ENCODE measurements around the gene CTRL.

Gene CTRL

DNA sequence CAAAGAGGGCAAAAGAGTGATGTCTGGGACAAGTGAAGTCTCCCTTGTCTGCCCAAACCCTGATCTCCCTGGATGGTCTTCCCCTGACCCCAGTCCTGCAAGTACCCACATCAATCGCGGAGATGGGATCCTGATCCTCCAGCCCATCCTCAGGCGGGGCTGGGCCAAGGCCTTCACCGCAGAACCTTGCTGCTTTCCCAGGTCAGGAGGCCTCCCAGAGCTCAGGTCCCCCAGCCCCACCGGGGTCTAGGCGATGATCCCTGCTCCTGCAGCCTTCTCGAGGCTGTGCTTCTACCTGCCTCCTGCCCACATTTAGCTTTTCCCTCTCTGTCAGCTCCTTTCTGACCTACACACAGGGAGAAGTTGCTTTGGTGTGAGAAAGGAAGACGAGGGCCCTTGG is 30.5 kb upstream of the CTRL start:
- no peak for DNase-seq

DNA sequence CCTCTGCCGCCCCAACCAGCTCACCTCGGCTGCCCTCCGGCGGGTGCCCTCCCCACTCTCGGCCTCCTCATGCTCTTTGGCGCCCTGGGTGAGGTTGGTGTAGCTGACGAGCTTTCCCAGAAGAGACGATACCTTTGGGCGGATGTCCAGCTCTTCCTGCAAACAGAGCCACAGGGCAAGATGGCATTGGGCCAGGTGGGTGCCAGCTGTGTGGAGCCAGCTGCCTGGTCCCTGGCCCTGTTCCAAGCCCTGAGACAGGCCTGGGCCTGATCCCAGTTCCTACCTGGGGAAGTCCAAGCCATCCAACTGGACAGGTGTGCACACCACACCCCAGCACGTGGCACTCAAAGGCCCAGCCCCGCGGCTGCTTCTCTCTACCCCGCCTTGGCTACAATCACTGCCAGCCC is 29.9 kb upstream of the CTRL start:
- no peak for DNase-seq

DNA sequence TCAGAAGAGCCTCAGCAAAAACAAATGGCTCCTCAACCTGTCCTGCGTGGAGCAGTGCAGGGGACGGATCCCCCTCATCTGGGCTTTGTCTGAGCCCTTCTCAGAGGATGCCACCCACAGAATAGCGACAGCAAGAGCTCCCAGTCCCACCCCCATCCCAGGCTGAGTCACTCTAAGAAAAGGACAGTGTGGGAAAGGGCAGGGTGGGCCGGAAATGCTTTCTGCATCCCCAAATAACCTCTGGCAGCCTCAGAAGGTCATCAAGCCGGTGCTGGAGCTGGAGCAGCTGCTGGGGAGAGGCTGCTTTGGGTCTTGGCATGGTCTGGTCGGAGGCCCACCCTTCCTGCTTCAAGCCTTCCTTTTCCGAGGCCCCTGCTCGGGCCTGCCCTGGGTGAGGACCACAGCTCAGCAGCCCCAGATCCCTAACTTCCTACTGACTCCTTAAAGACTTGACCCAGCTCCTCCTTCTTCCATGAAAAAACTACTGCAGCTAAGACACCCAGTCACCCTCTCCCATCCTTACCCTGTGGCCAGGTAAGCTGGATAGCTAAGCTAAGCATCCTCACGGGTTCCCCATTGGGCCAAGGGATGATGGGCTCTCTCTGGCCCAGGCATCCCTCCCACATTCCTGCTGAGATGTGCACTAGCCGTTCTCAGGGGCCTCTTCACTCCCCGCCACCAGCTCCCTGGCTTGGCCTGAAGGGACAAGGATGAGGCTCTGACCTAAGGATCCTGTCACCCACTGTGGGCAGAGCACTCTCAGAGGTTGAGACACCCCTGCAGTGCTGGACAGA is 28.1 kb upstream of the CTRL start:
- DNase-seq: no peak

DNA sequence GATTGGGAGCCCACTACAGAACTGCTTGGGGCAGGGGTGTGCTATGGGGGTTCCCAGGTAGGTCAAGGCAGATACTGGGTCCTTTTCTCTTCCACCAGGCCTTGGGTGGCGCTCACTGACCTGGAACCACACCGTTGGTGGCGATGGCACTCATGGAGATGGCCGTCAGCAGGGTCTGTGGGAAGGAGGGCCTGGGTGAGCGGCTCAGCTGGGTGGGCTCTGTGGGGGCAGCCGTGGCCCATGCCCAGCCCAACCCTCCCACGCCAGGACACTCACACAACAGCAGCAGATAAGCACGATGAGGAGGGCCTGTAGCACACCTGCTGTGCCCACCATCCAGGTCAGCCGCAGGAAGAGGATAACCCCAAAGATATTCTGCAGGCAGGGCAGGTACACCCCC is 26.0 kb upstream of the CTRL start:
- DNase-seq: no peak

DNA sequence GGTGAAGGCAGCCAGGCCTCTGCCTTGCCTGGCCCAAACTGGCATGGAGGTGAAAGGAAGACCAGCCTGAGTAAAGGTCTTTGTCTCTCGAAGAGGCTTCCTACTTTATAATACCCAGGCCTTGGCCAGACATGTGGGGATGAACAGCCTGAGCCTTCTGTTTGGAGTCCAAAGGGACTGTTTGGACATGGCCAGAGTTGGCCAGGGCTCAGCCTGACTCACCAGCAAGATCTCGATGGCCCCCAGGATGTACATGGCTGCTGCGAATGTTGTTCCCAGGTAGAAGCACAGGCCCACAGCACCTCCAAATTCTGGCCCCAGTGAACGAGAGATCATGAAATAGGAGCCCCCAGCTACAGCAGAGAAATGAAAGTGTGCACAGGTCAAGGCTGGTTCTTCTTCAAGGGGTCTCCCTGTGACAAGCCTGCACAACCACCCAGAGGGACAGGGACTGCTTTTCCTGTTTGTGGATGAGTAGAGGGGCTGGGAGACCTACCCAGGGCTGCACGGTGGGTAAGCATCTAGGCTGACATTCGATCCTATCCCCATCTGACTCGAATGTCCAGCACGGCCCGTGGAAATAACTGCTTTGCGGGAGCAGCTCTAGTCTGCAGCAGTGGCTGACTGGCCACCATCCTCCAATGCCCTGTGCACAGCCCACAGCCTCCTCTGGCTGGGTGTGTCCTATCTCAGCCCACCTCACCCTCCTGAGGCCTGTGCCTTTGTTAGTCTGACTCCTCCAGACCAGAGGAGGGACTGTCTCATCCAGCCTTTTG is 22.9 kb upstream of the CTRL start:
- DNase-seq: no peak

DNA sequence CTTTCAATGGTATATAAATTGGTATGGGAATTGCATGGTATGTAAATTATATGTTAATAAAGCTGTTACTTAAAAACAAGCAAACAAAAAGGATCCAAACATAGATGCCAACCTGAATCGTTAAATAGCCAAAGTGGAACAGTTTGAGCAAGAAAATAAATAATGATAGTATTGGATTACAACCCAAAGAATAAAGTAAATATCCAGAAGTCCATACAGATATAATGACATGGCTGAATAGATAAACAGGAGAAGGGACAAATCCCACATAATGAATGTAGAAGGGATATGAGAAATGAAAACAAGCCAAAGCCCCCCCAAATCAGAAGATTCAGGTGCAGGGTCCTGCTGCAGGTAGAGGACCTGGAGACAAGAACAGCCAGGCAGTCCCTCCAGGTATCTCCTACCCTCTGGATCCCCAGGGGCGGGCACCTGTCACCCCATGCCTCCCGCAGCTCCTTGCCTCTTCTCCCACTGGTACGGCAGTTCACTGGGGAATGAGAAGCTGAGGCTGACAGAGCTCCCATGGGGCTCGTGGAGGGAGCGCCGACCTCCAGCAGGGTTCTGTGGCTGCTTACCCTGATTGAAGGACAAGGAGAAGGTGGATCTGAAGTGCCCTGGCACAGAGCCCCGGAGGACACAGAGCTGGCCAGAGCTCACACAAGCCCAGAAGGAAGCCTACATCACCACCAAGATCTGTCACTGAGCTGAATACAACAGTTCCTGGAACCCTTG is 22.1 kb upstream of the CTRL start:
- DNase-seq: no peak

DNA sequence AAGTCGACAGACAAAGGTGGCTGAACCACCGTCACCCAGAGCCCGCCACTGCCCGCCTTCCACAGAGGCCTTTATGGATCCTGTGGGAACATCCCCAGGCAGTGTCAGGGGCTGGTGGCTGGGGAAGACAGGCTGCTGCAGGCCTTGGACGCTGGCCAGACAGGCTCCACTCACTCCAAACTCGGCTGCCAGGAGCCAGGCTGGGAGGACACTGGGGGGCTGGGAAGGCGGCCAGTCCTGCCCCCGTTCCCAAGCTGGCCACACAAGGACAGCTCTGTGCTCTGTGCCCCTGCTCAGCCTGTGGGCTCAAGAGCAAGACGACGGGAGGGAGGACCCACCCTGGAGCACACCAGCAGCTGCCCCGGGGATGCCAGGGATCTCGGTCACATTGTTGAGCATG is 19.8 kb upstream of the CTRL start:
- no peak for DNase-seq

DNA sequence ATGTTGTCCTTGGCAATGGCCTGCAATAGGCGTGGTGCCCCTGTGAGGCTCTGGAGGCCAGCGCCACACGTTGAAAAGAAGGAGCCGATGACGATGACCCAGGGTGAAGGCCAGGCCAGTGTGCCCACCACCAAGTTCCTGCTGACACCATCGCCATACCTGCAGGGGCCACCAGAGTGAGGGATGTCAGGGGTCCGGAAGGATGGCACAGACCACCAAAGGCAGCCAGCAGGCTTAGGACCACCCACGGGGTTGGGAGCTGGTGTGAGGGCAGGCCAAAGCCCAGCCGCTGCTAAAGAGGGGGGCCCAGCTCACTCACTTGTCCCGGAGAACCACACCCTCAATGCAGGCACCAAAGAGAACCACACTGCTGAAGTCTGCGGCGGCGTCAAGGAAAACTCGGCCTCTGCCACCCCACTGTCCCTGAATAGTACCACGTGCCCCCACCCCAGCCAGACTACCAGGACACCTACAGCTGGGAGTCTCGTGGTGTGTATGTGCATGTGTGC is 18.7 kb upstream of the CTRL start:
- DNase-seq: no peak

DNA sequence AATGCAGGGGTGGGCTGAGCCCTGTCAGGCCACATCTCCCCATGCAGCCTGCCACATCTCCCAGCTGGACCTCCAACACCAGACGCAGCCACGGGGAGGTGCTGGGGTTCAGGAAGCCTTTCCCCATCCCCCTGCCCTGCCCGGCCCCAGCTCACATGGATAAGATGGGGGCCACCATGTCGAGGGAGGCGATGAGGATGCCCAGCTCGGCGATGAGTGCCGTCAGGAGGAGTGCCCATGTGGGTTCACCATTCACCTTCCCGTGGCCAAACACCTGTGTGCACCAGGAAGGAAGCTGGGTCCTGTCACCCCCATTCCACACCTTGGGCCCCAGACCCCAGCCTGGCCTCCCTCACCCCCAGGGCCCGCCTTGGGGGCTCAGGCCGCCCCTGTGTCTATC is 18.0 kb upstream of the CTRL start:
- no peak for DNase-seq

DNA sequence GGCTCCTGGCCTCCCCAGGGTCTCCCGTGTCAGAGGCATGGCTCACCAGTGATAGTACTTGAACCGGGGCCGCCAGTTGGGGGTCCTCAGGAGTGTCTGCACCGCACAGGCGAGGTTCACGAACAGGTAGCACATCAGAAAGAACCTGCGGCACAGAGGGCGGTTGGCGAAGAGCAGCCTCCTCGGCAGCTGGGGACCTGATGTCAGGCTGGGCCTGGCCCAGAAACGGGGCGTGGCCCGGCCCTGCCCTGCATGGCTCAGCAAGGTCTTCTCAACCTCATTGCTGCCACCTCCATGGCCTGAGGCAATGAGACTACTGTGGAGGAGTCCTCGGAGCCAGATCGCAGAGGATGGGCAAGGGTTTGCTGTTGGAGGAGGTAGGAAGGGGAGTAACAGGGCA is 16.4 kb upstream of the CTRL start:
- no peak for DNase-seq

DNA sequence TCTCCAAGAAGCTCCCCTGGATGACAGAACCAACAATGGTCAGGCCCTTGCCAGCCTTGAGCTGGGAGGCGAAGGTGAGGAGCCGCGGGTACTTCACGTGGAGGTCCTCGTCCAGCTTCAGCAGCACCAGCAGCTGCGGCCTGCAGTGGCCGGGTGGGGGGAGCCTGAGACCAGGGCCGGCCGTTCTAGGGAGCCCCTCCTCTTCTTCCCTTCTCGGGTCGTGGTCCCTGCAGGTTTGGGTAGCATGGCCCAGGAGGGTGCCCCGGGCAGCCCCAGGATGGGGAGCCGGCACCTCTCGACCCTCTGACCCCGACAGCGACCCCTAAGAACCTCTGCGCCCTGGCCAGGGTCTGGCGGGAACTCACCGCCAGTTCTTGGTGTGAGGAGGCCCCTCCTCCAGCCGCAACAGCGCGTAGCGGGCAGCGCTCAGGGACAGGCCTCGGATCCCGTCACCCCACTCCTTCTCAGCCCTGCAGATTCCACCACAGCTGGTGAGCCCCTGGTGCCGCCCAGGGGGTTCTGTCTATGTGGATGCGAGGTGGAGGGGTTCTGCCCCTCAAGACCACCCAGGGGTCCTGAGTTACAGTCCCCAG is 15.4 kb upstream of the CTRL start:
- no peak for DNase-seq

DNA sequence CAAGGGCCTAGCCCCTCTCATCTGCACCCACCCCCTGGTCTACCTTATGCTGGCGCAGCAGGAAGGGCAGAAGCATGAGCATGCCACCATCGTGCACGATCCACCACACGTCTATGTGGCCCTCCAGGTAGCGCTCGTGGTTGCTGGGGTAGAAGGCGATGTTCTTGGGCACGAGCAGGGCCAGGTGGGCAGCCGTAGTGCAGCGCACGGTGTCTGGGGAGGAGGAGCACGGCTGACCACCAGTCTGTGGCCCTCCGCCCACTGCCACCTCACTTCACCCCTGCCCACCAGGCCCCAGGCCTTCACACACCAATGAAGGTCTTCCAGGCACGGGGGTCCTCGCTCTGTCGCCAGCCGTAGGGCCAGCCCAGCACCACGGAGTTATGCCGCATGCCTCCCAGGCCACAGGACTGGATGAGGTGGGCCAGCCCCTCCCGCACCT is 14.5 kb upstream of the CTRL start:
- DNase-seq: no peak

DNA sequence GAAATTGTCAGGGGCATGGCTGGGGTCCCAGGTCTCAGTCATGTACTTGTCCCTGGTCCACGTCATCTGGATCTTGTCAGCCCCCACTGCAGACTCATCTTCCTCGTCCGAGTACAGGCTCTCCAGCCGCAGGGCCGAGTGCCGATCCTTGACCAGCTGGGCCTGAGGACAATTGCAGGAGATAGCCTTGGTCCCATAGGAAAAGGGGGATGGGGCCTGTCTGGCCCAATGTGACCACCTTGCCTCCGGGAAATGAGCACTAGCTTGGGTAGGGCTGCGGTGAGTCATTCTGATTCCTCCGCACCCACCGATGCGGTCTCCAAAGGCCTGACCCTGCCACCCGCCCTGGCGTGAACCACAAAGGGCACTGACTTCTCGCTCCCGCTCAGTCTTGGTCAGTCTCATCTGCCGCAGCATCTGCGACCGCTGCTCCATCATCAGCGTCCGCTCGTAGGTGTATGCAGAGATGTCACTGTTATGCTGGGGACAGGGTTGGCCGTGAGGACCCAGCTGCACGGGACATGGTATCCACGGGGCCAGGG is 13.8 kb upstream of the CTRL start:
- no peak for DNase-seq

DNA sequence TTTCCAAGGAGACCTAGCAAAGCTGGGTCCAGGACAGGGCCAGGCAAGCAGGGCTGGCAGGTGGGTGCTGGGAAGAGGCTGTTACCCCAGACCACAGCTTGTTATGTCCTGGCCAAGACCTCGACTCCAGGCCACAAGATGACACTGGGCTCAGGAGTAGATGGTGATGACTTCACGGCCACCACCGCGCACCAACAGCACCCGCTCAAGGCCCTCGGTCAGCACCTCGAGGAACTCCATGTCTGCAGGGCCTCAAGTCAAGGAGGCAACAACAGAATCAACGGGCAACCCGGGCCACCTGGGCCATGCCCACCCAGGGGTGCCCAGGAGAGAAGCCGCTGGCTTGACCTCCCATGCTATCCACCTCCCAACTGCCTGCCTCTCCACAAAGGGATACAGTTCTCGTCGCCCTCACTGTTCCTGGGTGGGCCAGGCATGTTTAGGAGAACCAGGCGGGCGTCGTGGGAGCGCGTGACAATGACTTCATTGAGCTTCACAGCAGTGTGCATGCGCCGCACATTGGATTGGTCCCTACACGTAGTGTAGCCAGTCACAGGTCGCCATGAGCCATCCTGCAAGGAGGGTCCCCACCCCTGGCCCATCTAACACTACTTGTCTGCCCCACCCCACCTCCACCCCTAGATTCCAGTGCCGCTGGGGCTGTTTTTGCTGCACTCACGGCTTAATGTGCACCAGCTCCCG is 13.2 kb upstream of the CTRL start:
- DNase-seq: no peak

DNA sequence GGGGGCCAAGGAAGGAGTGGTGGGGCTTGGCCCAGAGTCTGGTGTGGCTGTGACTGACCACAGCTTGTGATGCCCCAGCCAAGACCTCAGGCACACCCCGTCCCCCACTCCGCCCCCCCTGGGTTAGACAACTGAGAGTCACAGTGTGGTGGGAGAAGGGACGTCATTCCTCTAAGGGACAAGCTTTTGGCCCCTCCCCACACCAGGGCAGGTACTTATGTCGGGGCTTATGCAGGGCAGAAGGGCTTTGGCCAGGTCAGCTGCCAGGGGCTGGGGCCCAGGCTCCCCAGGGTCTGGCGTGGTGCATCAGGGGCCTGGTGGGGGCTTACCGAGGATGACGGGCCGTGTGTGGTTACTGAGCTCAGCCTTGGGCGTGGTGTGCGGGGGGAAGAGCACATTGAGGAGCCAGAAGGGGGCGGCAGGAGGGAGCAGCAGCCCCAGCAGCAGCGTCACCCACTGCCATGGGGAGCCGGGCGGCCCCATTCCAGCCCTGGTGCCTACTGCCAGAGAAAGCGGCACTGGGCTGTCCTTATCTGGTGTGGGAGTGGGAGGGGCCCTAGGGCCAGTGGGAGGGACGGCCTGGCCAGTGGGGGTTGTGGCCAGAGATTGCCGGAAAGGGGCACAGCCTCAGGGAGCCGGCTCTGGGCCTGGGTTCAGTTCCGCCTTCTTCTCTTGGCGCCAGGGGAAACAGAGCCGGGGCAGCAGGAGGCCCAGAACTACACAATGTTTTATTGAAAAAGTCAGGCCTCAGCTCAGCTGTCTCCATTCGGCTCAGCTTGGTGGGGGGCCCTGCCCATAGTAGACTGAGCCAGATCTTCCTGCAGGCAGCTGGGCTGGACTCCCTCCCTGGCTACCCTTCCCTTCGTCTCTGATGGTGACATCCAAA is 12.2 kb upstream of the CTRL start, which contains the start of gene LCAT:
Gene LCAT, minus strand, starts transcription at position 502 of the 886 bp plus-strand sequence. Its CDS starts 19 bp downstream, at position 483.
- no peak for DNase-seq

DNA sequence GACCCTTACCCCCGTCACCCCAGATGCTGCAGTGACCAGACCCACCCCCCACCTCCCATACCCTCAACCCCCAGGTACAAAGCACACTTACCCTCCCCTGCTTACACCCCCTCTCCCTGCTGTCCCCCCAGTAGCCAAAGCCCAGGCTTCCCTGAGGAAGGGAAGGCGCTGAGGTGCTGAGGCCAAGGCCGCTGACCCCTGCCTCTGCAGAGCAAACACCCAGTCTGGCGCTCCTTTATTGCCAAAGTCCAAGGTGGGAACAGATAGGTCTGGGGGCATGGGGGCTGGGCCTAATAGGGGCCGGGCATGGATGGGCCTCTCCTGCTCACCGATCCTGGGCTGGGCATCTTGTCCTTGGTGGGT is 11.6 kb upstream of the CTRL start:
- DNase-seq: no peak

DNA sequence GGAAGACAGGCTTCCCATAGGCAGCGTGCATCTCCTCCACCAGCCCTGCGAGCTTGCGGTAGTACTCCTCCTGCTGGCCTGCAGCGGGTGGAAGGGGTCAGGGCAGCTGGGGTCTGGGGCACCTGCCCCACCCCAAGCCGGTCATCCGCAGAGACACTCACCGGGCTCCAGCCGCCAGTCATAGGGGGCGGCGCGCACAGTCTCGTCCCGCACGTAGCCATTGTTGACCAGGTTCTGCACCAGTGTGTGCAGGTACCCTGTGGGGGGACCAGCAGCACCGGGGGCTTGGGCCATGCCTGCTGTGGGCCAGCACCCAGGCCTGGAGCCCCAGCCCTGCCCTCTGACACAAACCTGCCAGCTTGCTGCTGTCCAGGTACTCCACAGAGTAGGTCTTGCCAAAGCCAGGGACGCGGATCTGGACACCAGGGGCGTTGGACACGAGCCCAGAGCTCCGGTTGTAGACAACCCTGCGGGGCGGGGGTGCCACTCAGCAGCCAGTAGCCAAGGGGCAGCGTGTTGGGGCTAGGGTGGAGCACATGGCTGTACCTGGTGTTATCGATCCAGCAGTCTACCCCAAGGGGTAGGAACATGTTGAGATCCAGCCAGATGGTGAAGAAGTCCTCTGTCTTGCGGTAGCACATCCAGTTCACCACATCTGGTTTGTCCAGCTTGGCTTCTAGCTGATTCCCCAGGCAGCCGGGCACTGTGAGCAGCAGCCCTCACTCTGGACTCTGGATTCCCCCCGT is 11.0 kb upstream of the CTRL start:
- no peak for DNase-seq

DNA sequence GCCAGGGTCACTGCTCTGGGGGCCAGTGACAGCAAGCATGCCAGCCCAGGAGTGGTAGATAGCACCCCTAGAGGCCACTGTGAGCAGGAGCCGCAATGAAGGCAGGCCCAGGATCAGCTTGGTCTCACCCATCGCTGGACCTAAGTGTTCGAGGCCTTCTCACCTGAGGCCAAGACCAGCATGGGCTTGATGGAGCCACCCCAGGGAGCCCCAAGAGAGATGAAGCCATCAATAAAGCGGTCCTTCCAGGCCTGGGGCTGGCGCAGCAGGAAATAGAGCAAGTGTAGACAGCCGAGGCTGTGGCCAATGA is 10.5 kb upstream of the CTRL start:
- peak; percentile 34 to 37 for DNase-seq

DNA sequence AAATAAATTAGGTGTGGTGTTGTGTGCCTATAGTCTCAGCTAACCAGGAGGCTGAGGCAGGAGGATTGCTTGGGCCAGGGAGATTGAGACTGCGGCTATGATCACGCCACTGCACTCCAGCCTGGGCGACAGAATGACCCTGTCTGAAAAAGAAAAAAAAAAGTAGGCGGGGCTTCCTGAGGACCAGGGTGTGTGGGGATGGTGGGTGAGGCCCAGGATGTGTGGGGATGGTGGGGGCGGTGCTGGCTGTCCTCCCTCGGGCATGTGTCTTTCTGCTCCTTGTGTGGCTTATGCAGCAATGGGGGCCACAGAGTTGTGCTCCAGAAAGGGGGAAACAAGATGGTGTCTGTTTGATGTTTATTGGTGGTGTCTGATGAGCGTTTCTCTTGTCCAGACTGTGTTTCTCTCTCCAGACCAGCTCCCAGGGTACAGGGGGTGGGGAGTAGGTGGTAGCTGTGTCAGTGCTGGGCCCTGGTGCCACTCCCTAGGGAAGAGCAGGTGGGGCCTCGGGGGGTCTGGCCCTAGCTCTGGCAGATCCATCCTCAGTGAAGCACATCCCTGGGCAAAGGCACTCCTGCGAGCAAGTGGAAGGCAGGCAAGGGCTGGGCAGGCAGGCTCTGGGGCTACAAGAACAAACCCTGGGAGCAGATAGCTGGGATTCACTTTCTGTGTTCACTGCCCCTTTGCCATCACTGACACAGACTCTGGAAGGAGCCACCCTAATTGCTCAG is 10.0 kb upstream of the CTRL start:
- no peak for DNase-seq
